ENCODE data around the gene SDS.
A peak's percentile ranks its signal among the peaks of the same experiment; 100 is the strongest.

DNA sequence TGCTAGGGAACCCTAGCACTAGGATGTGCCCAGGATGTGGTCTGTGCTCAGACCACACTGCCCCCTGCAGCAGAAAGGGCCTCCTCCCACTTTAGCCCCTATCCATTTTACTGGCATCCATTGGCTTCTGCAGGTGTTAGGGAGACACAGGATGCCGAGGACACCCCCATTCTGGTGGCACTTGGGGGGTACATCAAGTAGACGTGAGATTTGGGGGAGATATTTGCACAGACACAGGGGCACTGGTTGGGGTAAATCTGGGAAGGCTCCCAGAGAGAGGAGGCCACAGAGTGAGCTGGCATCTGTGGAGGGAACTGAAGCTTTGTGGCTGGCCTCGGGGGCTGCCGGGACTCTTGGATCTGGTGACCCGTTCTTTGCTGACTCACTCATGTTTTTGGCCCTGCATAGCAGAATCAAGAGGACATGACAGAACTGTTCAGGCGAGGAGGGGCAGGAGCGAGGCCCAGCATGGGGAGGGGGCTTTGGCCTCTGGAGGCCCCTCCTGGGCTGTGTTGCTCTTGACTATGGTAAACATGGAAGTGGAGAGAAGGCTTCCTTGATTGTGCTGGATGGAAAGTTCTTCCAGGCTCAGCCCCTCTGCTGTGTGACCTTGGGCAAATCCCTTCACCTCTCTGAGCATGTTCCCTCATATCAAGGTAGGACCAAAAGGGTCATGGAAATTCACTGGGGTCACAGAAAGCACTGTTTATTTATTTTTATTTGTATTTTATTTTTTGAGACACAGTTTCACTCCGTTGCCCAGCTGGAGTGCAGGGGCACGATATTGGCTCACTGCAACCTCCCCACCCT lies 43.5 kb downstream of the SDS start:
- TF ChIP-seq, protein P1, sequence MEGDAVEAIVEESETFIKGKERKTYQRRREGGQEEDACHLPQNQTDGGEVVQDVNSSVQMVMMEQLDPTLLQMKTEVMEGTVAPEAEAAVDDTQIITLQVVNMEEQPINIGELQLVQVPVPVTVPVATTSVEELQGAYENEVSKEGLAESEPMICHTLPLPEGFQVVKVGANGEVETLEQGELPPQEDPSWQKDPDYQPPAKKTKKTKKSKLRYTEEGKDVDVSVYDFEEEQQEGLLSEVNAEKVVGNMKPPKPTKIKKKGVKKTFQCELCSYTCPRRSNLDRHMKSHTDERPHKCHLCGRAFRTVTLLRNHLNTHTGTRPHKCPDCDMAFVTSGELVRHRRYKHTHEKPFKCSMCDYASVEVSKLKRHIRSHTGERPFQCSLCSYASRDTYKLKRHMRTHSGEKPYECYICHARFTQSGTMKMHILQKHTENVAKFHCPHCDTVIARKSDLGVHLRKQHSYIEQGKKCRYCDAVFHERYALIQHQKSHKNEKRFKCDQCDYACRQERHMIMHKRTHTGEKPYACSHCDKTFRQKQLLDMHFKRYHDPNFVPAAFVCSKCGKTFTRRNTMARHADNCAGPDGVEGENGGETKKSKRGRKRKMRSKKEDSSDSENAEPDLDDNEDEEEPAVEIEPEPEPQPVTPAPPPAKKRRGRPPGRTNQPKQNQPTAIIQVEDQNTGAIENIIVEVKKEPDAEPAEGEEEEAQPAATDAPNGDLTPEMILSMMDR (IDR thresholded peaks at IDR 0.05; ENCODE audit: low read depth, low read length), result peak; percentile 29
- TF ChIP-seq POLR2A (IDR thresholded peaks at IDR 0.05; ENCODE audit: extremely low read depth, insufficient read length) (no peak), MYC (IDR thresholded peaks at IDR 0.05; ENCODE audit: low read depth, low read length) (no peak)

Measured in NB4 (cell line).